GM19193 (cell line): Measurements from ENCODE around the gene CHCHD6.

ENCODE experiments used
- POLR2A ChIP-seq: IDR thresholded peaks from 4 replicates; pipeline ENCODE4 v1.6.1; 2011; ENCODE audit not compliant: insufficient read depth, insufficient read length; ENCODE audit errors: extremely low read depth

The CHCHD6 gene

DNA sequence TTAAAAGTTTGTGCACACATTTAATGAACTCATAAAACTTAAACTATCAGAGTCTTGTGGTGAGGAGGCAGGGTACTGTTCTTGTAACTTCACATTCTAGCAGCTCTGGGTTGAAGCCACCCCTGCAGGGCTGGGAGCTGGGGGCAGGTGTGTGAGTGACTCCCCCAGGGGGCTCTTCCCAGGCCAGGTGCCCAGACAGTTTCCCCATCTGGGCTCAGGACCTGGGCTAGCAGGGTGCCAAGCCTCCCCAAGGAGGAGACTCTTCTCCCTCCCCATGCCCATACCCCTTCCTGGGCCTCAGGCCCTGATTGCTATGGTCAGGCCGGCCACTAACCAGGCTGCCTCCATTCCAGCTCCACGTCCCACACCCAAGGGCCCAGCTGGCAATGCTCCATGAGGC lies 22.0 kb upstream of the CHCHD6 start:
- no peak for TF ChIP-seq POLR2A

DNA sequence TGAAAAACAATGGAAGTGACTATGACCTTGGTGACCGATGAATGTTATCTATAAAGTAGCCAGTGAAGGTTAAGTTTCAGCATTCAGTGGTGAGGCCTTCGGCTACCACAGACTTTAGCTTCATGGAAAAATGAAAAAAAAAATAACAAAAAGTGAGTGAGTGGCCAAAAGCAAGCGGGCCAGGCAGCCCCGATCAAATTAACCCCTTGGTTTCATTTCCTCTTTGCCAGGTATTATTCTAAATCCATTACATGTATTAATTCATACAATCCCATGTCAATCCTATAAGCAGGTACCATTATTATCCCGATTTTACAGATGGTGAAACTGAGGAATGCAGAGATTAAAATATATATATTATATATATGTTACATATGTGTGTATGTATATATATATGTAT lies 21.0 kb upstream of the CHCHD6 start:
- no peak for TF ChIP-seq POLR2A

DNA sequence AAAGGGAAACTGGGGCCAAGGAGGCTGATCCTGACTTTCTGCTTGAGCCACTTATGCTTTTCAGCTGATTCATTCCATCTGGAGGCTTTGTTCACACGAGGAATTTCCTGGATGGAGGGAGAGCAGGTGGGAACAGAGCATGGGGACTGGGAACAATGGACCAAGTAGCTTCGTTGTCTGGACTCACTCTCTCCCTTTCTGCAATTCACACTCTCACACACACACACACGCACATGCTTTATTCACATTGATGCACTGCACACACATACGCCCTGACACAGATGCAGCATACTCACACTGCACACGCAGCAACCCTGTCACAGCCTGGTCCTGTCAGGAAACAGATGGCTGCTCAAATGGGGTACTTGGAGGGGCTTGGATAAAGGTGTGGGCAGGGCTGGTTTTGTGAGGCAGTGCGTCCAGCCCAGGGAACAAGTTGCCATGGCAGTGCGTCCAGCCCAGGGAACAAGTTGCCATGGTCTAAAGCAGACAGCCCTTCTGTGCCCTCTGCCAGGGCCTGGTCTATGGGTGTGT lies 19.8 kb upstream of the CHCHD6 start:
- TF ChIP-seq POLR2A = no peak

DNA sequence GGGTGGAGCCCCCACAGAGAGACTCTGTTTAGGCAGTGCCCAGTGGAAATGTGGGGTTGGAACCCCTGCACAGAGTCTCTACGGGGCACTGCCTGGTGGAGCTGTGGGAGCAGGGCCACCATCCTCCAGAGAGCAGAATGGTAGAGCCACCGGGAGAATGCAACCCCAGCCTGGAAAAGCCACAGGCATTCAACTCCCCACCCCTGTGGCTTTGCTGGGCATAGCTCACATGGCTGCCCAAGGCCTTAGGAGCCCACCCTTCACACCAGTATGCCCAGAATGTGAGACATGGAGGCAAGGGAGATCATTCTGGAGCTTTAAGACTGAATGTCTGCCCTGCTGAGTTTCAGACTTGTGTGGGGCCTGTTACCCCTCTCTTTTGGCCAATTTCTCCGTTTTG lies 19.0 kb upstream of the CHCHD6 start:
- no peak for TF ChIP-seq POLR2A

DNA sequence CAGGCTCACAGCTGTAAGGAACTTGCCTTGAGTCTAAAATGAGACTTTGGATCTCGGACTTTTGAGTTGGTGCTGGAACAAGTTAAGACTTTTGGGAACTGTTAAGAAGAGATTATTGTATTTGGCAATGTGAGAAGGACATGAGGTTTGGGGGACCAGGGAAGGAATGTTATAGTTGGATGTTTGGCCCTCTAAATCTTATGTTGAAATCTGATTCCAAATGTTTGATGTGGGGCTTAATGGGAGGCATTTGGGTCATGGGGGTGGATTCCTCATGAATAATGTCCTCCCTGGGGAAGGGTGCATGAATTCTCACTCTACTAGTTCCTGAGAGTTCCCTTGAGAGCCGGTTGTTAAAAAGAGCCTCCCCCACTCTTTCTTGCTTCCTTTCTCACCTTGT lies 18.5 kb upstream of the CHCHD6 start:
- TF ChIP-seq POLR2A = no peak

DNA sequence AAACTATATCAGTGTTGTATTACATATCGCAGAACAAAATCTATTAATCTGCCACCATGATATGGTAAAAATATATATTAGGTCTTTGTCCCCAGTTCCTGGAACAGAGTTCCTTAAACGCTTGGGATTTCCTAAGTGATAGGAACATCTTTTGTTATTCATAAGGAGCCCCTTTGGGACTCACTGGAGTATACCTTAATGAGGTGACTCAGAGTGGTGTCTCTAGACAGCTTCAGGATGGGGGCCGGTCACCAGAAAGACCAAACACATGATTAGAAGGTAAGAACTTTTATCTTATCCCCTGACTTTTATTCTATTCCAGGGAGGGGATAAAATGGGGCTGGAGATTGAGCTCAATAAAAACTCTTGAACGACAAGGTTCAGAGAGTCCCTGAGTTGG lies 12.3 kb upstream of the CHCHD6 start:
- no peak for TF ChIP-seq POLR2A

DNA sequence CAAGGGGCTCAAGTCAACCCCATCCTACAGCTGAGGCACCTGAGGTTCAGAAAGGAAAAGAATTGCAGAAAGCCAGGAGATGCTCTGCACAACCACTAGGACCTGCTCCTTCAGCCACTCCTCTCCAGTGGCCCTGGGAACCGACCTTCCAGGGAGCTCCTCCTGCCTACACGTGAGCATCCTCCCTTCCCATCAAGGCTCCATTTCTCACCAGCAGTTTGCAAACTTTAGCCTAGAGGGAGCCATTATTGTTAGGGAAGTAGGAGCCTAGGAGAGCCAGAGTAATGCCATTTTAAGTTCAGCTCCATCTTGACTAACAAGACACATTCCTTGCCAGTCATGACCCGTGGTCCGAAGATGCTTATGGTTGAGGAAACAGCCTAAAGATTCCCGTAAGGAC lies 11.2 kb upstream of the CHCHD6 start:
- no peak for TF ChIP-seq POLR2A

DNA sequence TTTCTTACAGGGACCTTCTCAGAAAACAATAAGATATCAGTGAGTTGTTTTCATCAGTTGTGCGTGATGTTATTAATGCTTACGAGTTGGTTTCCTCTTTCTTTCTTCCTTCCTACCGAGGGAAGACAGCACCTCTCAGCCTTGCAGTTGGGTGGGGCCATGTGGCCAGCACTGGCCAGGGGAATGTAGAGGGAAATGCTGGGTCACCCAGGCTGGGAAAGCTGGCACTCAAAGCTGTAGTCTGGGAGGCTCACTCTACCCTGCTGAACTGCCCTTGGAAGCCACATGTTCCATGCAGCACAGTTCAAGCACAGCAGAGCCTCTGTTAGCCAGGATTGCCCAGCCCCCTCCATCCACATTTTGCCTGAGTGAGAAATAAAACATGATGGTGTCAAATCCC lies 10.1 kb upstream of the CHCHD6 start:
- TF ChIP-seq POLR2A = no peak

DNA sequence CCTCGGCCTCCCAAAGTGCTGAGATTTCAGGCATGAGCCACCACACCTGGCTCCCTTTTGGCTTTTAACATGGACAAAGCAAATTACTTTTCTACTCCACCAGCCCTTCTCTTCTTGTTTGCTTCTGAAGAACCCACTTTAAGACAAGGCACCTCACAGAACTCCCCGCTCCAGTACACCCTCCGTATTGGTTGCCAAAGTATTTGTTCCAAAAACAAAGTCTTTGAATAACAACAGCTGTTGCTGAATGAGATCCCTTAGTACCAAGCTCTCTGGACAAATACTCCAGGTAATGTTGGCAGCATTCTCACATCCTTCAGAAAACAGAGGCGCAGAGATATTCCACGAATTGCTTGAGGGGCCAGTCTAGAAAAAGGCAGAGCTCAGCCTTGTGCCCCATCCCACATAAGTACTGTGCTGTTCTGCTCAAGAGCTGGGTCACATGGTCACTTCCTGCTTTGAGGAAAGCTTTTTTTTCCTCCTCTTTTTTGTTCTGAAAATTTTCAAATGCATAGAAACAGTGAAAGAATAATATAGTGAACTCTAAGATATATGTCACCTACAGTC lies 7.3 kb upstream of the CHCHD6 start:
- no peak for TF ChIP-seq POLR2A

DNA sequence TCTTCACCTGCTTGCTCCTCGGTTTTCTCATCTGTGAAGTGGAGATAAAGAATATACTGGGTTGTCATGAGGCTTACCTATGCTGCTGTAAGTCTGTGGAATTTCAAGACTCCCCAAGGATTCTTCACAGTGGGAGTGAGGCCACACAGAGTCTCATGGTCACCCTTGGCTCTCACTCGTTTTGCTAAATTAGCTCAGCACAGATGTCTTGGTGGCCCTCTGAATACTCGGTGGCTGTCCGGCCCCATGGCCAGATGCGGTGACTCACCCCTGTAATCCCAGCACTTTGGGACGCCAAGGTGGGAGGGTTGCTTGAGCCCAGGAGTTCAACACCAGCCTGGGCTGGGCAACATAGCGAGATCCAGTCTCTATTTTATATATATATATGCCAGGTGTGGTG lies 5.0 kb upstream of the CHCHD6 start:
- no peak for TF ChIP-seq POLR2A

DNA sequence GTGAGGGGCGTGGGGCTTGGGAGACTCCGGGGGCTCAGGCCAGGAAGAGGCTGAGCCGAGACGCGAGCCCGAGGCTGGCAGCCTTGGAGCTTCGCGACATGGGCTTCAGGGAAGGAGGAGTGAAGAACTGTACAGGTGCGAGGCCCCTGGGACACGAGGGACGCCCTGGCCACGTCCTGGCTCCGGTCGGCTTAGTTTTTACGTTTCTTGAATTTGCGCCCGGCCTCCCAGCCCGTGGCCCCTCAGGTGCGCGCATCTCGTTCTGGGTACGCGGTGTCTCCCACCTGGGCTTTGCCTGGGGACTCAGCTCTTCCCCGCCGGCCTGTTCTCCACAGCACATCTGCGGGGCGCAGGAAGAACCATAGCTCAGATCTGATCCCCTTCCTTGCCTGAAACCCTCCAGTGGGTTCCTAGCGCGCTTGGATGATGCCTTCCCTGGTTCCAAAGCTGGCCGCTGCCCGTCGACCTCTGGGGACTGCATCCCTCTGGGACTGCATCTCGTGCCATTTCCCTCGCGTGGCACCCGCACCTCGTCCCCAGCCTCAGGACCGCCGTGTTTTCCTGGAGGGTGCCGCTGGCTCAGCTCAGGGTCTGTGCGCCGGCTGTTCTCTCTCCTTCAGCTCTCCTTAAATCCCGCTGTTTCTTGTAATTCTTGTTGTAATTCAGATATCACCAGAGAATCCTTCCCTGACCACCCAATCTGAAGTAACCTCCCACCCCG lies 614 bp downstream of the CHCHD6 start:
- no peak for TF ChIP-seq POLR2A

DNA sequence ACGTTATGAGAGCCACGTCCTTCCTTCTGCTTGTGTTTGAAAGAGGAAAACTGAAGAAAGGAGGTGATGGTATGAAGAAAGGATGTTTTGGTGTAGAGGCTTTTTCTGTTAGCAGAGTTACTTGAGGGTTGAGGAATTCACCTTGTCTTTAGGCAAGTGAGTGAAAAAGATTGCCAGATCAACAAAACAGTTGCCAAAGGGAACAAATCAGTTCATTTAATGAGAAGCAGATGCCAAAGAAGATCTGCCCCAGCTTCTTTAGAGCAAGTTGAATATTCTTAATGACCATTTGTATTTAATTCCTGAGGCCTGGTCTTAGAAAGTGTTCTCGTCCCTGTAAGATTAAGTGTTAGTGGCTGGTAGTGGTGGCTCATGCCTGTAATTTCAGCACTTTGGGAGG lies 2.6 kb downstream of the CHCHD6 start:
- TF ChIP-seq POLR2A = no peak

DNA sequence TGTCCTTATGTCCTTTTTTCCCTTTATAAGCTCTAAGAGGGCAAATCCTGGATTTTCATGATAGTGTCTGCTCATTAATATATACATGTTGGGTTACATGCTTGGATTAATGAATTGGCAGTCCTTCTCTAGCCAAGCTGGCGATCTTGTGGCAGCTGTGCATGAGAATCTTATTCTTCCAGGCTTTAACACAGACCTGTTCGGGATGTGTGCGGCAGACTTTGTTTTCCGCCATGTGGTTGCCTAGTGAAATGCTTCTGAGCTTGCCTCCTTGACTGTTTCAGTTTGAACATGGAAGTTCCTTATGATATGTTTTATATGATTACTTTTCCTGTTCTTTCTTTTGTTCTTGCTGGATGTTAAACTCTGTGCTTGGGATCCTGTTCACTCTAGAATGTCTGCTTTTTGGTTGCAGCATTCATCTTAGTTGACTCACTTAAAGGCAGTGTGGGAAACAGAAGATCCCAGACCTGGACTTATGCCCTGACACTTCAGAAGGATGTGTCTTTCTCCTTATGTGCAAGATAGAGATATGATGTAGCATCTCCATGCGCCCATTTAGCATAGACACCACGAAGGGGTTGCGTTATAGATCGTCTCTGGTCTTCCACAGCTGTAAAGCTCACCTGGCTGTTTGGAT lies 7.2 kb downstream of the CHCHD6 start:
- TF ChIP-seq POLR2A = no peak

DNA sequence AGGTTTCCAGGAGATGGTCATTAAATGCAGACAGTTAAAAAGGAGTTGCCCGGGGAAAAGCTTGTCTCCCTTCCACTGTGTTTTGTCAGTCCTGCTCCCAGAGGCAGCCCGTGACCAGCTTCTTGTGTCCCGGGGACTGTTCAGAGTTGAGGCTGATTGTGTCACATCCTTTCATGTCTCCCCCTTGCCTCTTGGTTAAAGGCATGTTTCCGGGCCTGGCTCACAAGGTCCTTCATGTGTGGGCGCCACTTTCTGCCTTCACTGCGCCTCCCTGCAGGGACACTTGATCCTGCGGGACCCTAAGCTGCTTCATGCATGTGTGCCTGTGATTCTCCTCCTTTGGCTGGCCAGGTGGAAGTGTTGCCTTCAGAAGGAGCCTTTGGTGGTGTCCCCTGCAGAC lies 9.2 kb downstream of the CHCHD6 start:
- no peak for TF ChIP-seq POLR2A

DNA sequence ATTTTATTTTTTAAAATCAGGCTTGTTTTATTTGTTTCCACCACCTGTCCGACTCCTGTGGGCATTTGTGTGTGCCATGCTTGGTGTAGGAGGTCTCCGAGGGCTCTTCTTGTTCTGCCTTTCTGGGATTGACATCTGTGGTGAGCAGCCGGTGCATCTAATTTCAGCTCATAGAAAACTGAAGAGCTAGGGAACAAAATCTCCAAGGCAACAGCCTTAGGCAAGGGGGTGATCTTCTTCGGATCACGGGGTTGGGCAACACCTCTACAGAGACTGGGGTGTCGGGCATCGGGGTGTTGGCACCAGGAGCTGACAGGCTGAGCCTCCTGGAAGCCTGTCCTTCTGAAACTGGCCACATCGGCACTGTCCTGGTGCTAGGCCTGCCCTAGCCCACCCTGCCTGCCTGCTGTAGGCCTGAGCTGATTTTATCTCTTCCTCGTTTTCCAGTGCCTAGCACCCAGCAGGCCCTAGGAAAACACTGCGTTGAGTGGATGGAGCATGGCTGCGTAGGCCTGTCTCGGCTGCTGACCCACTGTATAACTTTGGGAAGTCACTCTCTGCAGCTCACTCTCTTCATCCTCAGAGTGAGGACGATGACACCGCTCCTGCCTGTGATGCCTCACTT lies 10.3 kb downstream of the CHCHD6 start:
- TF ChIP-seq POLR2A = no peak

DNA sequence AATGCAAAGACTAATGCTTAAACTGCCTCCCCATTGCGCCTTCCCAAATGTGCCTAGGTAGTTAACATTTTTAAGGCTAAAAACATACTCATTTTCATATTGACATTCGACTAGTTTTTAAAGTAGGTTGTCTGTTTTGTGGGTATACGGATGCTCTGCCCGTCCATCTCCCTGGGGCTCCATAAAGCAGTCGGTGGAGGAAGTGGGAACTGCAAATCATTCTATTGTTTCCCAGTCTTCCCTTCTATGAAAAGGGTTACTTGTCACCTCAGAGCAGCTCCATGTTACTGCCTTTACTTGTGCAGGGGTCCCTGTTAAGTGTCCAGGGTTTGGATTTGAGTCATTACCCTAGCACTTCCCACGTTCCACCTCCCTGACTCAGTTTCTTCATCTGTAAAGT lies 10.9 kb downstream of the CHCHD6 start:
- no peak for TF ChIP-seq POLR2A
